GM23338 (cell line): ENCODE results near the gene ANTXR1.

ENCODE experiments used
- CTCF ChIP-seq, 2 experiments: fragments of 200-600 bp in 1 of 2; sonication (generic) in 1 of 2; conservative IDR thresholded peaks; 2 replicates each; pipeline versions ENCODE4 v1.5.1 to v1.6.1; 2016 to 2017; ENCODE audit warnings: antibody characterized with exemption in 2 of 2, low read depth in 2 of 2, mild to moderate bottlenecking in 2 of 2, moderate library complexity in 1 of 2
- EZH2phosphoT487 ChIP-seq: fragments of 200-600 bp; sonication (generic); IDR thresholded peaks from one replicate; pipeline ENCODE4 v1.8.1; 2018; ENCODE audit warnings: antibody characterized with exemption; ENCODE audit not compliant: unreplicated experiment
- NANOG ChIP-seq: IDR thresholded peaks from 2 replicates; pipeline ENCODE4 v1.6.1; 2016; ENCODE audit warnings: antibody characterized with exemption, borderline replicate concordance

DNA sequence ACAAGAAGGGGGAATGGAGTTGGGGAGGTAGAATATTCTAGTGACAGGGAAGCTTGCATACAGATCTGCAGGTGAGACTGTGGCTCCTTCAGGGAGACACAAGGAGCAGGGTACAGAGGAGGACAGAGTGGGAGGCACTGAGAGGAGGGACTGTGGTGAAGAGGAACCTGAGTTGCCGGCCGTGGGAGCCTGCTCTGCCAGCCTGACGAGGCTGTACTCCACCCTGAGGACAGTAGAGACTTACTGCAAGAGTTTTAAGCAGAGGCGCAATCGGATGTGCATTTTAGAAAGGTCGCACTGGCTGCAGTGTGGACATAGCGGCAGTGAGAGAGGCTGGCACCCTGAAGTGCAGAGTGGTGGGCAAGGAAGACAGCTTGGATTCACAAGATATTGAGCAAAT lies 188.3 kb downstream of the ANTXR1 start:
- TF ChIP-seq CTCF (conservative IDR thresholded peaks at IDR 0.05; ENCODE audit: low read depth in 2 of 2) (no peak), NANOG (no peak), EZH2phosphoT487 (no peak)
